Right cardiac atrium (tissue), 5 donors: ENCODE measurements around the gene PACSIN1. TPM values are rescaled to one million over a fixed set of nuclear protein-coding genes. Genes with fewer than 3 reads are reported as not detected.

Source experiments
- ATAC-seq, 2 donors: fragments of 200-7000 bp; cut with Tn5 transposase; one replicate each; pipeline versions ENCODE4 v1.8.0 to v1.9.1; 2020; ENCODE audit warnings: moderate library complexity in 2 of 2, mild to moderate bottlenecking in 1 of 2
- DNase-seq, 3 donors: peaks; one replicate each; pipeline ENCODE4 v3.0.0-alpha.2; 2020
- H3K27ac ChIP-seq: one replicate; pipeline ENCODE4 v1.5.1; 2013; ENCODE audit warnings: mild to moderate bottlenecking, low read length, control low read depth, moderate library complexity
- H3K27me3 ChIP-seq: one replicate; pipeline ENCODE4 v1.6.1; 2013; ENCODE audit not compliant: control insufficient read depth, insufficient read depth
- H3K4me1 ChIP-seq: one replicate; pipeline ENCODE4 v1.6.1; 2013; ENCODE audit warnings: low read length; ENCODE audit not compliant: control insufficient read depth, insufficient read depth
- H3K4me3 ChIP-seq: one replicate; pipeline ENCODE4 v1.5.1; 2013; ENCODE audit warnings: low read length, control low read depth
- H3K9me3 ChIP-seq: one replicate; pipeline ENCODE4 v1.6.1; 2013; ENCODE audit warnings: low read length; ENCODE audit not compliant: control insufficient read depth
- WGBS: extraction: QIAGEN DNeasy Blood & Tissue Kit; methylation state at CpG from one replicate; pipeline ENCODE4 v1.1.7; 2013; 5-methylcytosine and 5-hydroxymethylcytosine counted together
- intact Hi-C, 4 donors: fragments of 100-400 bp; cut with DNase I; formaldehyde crosslinking; loops; one replicate each; pipeline versions ENCODE4 v1.11.0 to v1.14.0; 2022 to 2023
- polyA plus RNA-seq: library from polyadenylated mRNA; stranded (reverse); fragments of 200-250 nt; gene quantifications from one replicate; pipeline ENCODE4 v1.2.3, GENCODE V29; 2013
- total RNA-seq, 4 donors: library from RNA; stranded (reverse); fragmentation: NEBNext Ultra II Directional; extraction: Animal tissue kit (Norgen Biotek cat#: 25700); gene quantifications; one replicate each; pipeline ENCODE4 v1.2.1, GENCODE V29; 2021
- donor health status: healthy with polysubstance abuse.
- donor health status: DM: no; HTN: yes; CAD: no.
- donor health status: DM: no; HTN: no; CAD: no.
- donor health status: DM: no; HTN: yes; CAD: no; lungs with severe emphysema.
- donor health status: DM: yes; HTN: yes; CAD: no.

PACSIN1 gene
- total and polyA plus RNA-seq, 5 donors, result 2.5 to 14.0 (median 10.0) TPM

GRCh38 chr6:34559651-34560365, 93.9 kb downstream of the PACSIN1 start:
- DNase-seq, result no peak
- ATAC-seq, result no peak
- Histone ChIP-seq H3K9me3 (no peaks in the 10 kb centered on the region), H3K4me1 (no peaks in the 10 kb centered on the region), H3K4me3 (no peak overlapping the region), H3K27ac (no peak overlapping the region), H3K27me3 (no peaks in the 10 kb centered on the region)
- WGBS, result 58% methylated on average over 10 of the region's 10 CpGs
- intact Hi-C loops, result no loop called here

GRCh38 chr6:34560366-34561226, 94.7 kb downstream of the PACSIN1 start:
- intact Hi-C loops, result no loop called here
- H3K4me3 ChIP-seq, result no peak overlapping the region
- H3K27me3 ChIP-seq, result no peaks in the 10 kb centered on the region
- H3K4me1 ChIP-seq, result no peaks in the 10 kb centered on the region
- H3K27ac ChIP-seq, result no peak overlapping the region
- ATAC-seq (peak; percentile 56 to 83), DNase-seq (peak; percentile 51 to 69 (median 65))
- 32% methylated on average over 20 of the region's 20 CpGs for WGBS
- H3K9me3 ChIP-seq, result no peaks in the 10 kb centered on the region

GRCh38 chr6:34561227-34561530, 95.3 kb downstream of the PACSIN1 start:
- Histone ChIP-seq H3K27me3 (no peaks in the 10 kb centered on the region), H3K4me3 (no peak overlapping the region), H3K9me3 (no peaks in the 10 kb centered on the region), H3K4me1 (no peaks in the 10 kb centered on the region), H3K27ac (no peak overlapping the region)
- no peak for DNase-seq
- intact Hi-C loops, result no loop called here
- ATAC-seq, result no peak
- WGBS, result 92% methylated on average over 2 of the region's 2 CpGs

- H3K27ac ChIP-seq, result no peak overlapping the region
- H3K4me1 ChIP-seq, result no peaks in the 10 kb centered on the region
- H3K9me3 ChIP-seq, result no peaks in the 10 kb centered on the region
- peak in 1 of 3 donors; percentile 22 for DNase-seq
- WGBS, result 88% methylated on average over 10 of the region's 10 CpGs
- no peak overlapping the region for H3K4me3 ChIP-seq
- no peaks in the 10 kb centered on the region for H3K27me3 ChIP-seq
- no peak for ATAC-seq
- intact Hi-C loops, result no loop called here
These were observed 96.5 kb downstream of the PACSIN1 start for GRCh38 chr6:34562350-34562749.

GRCh38 chr6:34562861-34563512, 97.1 kb downstream of the PACSIN1 start:
- H3K9me3 ChIP-seq, result no peaks in the 10 kb centered on the region

GRCh38 chr6:34563513-34563870, 97.6 kb downstream of the PACSIN1 start:
- intact Hi-C loops, result no loop called here
- no peak overlapping the region for H3K4me3 ChIP-seq
- no peaks in the 10 kb centered on the region for H3K27me3 ChIP-seq
- DNase-seq, result no peak
- H3K4me1 ChIP-seq, result no peaks in the 10 kb centered on the region
- H3K27ac ChIP-seq, result no peak overlapping the region
- 62% methylated on average over 7 of the region's 7 CpGs for WGBS
- no peaks in the 10 kb centered on the region for H3K9me3 ChIP-seq
- no peak for ATAC-seq

More at GRCh38 chr6:34562861-34563512, 97.1 kb downstream of the PACSIN1 start:
- DNase-seq (peak in 1 of 3 donors; percentile 11), ATAC-seq (no peak)
- H3K27ac ChIP-seq, result no peak overlapping the region
- intact Hi-C loops, result no loop called here
- no peaks in the 10 kb centered on the region for H3K4me1 ChIP-seq
- 51% methylated on average over 15 of the region's 15 CpGs for WGBS
- H3K4me3 ChIP-seq, result no peak overlapping the region
- H3K27me3 ChIP-seq, result no peaks in the 10 kb centered on the region

GRCh38 chr6:34564181-34564580, 98.3 kb downstream of the PACSIN1 start:
- Histone ChIP-seq H3K9me3 (no peaks in the 10 kb centered on the region), H3K27me3 (no peaks in the 10 kb centered on the region)
- ATAC-seq, result no peak

GRCh38 chr6:34565722-34566137, 99.9 kb downstream of the PACSIN1 start:
- Histone ChIP-seq H3K4me3 (no peak overlapping the region), H3K27me3 (no peaks in the 10 kb centered on the region), H3K9me3 (no peaks in the 10 kb centered on the region), H3K27ac (no peak overlapping the region), H3K4me1 (no peaks in the 10 kb centered on the region)
- DNase-seq (no peak), ATAC-seq (no peak)
- 55% methylated on average over 5 of the region's 5 CpGs for WGBS
- intact Hi-C loops, result no loop called here

More at GRCh38 chr6:34564181-34564580, 98.3 kb downstream of the PACSIN1 start:
- Histone ChIP-seq H3K4me1 (no peaks in the 10 kb centered on the region), H3K27ac (no peak overlapping the region), H3K4me3 (no peak overlapping the region)
- DNase-seq, result no peak
- intact Hi-C loops, result no loop called here
- 94% methylated on average over 5 of the region's 5 CpGs for WGBS

- no peak for DNase-seq
- intact Hi-C loops, result no loop called here
- WGBS, result 81% methylated on average over 14 of the region's 14 CpGs
- Histone ChIP-seq H3K27me3 (no peaks in the 10 kb centered on the region), H3K4me1 (no peaks in the 10 kb centered on the region), H3K9me3 (no peaks in the 10 kb centered on the region), H3K27ac (no peak overlapping the region), H3K4me3 (no peak overlapping the region)
- ATAC-seq, result no peak
These were observed 101.1 kb downstream of the PACSIN1 start for GRCh38 chr6:34566830-34567546.

GRCh38 chr6:34568341-34569201, 102.7 kb downstream of the PACSIN1 start:
- H3K4me3 ChIP-seq, result no peak overlapping the region
- WGBS, result 57% methylated on average over 12 of the region's 12 CpGs
- intact Hi-C loops, result no loop called here
- H3K9me3 ChIP-seq, result no peaks in the 10 kb centered on the region
- no peaks in the 10 kb centered on the region for H3K4me1 ChIP-seq
- no peaks in the 10 kb centered on the region for H3K27me3 ChIP-seq
- no peak overlapping the region for H3K27ac ChIP-seq
- ATAC-seq, result no peak
- DNase-seq, result peak in 1 of 3 donors; percentile 3
